Activated T-cell treated with anti-CD3 and anti-CD28 coated beads, Interleukin-2, amount 50 U/mL, for 24 hours (primary cell): ENCODE measurements around the gene EVI2B.
"Not testable (repeated sequence)": the region's sequence is repeated elsewhere in the genome, so short reads cannot be mapped to it uniquely, and the experiment has no call there.

Source experiments
- DNase-seq: peaks from one replicate; pipeline ENCODE4 v3.0.0-alpha.2; 2020
- H3K27ac Mint-ChIP-seq: 2 replicates; pipeline ENCODE4 v1.8.0; 2020; ENCODE audit warnings: mild to moderate bottlenecking, mixed read lengths
- H3K27me3 Mint-ChIP-seq: 2 replicates; pipeline ENCODE4 v1.8.0; 2020; ENCODE audit warnings: mixed read lengths
- H3K36me3 Mint-ChIP-seq: 2 replicates; pipeline ENCODE4 v1.8.0; 2020; ENCODE audit warnings: low read depth, mixed read lengths
- H3K4me1 Mint-ChIP-seq: 2 replicates; pipeline ENCODE4 v1.8.0; 2020; ENCODE audit warnings: low read depth, mixed read lengths
- H3K4me3 Mint-ChIP-seq: 2 replicates; pipeline ENCODE4 v1.8.0; 2020; ENCODE audit warnings: mild to moderate bottlenecking, moderate library complexity, mixed read lengths
- H3K9me3 Mint-ChIP-seq: 2 replicates; pipeline ENCODE4 v1.8.0; 2020; ENCODE audit warnings: mixed read lengths

EVI2B gene

DNA sequence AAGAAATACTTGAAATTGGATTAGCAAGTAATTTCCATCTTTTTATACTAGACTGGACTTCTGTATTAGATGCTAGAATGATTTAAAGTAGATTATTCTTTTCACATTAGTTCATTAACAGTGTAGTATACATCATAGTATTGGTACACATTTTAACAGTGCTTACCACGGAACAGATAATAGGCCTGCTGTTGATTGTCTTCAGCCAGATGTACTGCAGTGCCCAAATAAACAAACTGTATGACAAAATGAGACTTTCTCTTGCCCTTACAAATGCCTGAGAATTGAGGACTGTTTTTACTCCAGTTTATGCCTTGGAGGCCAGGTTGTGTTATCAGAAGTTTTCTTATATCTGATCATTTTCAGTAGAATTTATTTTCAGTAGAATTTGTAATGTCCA is 6.9 kb upstream of the EVI2B start:
- Mint-ChIP-seq H3K36me3 (peaks cover 33% of the 10 kb centered on the region), H3K9me3 (no peaks in the 10 kb centered on the region), H3K4me3 (peak overlapping the region; percentile 69), H3K27ac (peak overlapping the region; percentile 92), H3K27me3 (no peaks in the 10 kb centered on the region), H3K4me1 (peaks cover 51% of the 10 kb centered on the region)
- no peak for DNase-seq

GRCh38 chr17:31320241-31320640 is 6.4 kb upstream of the EVI2B start:
- Mint-ChIP-seq H3K36me3 (peaks cover 29% of the 10 kb centered on the region), H3K27me3 (no peaks in the 10 kb centered on the region), H3K4me1 (peaks cover 55% of the 10 kb centered on the region), H3K27ac (peak overlapping the region; percentile 92), H3K4me3 (peak overlapping the region; percentile 69), H3K9me3 (no peaks in the 10 kb centered on the region)
- no peak for DNase-seq

DNA sequence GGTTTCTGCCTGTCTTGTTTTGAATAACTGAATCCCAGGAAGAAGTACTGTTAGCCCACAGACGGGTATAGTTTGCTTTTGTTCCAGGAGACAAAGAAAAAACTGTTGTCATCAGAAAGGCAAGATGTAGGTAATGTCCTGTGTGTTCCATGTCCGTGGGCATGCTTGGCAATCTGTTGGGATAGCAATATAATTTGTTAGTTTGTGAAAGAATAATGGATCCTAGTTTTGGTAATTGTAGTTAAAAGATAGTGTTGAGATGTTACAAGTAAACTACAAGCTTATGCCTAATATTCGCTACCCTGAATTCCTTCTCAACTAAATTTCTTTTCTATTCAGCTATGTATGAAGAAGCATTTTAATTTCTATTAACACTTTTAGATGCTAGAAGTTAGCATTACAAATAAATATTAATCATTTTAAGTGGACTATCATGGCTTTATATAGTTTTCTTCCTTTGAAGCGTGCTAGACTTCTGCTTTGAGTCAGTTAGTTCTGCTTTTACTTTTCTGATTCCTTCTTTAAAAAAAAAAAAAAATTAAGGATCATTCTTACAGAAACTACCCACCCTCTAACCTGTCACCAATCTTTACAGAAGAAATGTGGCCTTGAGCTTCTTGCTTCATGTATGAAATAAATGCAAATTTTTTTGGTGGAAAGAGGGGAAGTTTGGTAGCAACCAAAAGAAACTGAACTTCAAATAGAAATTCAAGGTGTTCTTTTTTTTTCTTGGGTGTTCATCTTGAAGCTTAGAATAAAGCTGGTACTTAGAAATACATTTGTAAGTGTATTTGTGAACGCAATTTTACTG is 5.2 kb upstream of the EVI2B start:
- Mint-ChIP-seq H3K4me1 (peaks cover 65% of the 10 kb centered on the region), H3K4me3 (peak overlapping the region; percentile 69), H3K27ac (peak overlapping the region; percentile 92), H3K9me3 (no peaks in the 10 kb centered on the region), H3K36me3 (peaks cover 27% of the 10 kb centered on the region), H3K27me3 (no peaks in the 10 kb centered on the region)
- DNase-seq, result no peak

- peak; percentile 55 for DNase-seq
- H3K36me3 Mint-ChIP-seq, result peaks cover 27% of the 10 kb centered on the region
- H3K4me3 Mint-ChIP-seq, result peak overlapping the region; percentile 69
- no peaks in the 10 kb centered on the region for H3K9me3 Mint-ChIP-seq
- peaks cover 62% of the 10 kb centered on the region for H3K4me1 Mint-ChIP-seq
- H3K27me3 Mint-ChIP-seq, result no peaks in the 10 kb centered on the region
- H3K27ac Mint-ChIP-seq, result peak overlapping the region; percentile 92
Measured at GRCh38 chr17:31318298-31318801, 4.5 kb upstream of the EVI2B start.

- Mint-ChIP-seq H3K4me3 (peak overlapping the region; percentile 81), H3K27me3 (no peaks in the 10 kb centered on the region), H3K27ac (peak overlapping the region; percentile 93), H3K4me1 (peaks cover 57% of the 10 kb centered on the region), H3K9me3 (no peaks in the 10 kb centered on the region), H3K36me3 (peaks cover 23% of the 10 kb centered on the region)
- no peak for DNase-seq
Measured at GRCh38 chr17:31314782-31315100, 887 bp upstream of the EVI2B start.

DNA sequence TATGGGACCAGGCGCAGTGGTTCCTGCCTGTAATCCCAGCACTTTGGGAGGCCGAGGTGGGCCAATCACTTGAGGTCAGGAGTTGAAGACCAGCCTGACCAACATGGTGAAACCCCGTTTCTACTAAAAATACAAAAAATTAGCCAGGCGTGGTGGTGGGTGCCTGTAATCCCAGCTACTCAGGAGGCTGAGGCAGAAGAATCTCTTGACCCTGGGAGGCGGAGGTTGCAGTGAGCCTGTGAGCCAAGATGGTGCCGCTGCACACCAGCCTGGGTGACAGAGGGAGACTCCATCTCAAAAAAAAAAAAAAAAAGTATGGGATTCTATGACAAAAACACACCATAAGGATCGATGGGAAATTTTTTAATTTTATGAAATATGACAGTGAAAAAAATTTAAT is 1.6 kb downstream of the EVI2B start:
- Mint-ChIP-seq H3K36me3 (peaks cover 14% of the 10 kb centered on the region), H3K4me3 (peak overlapping the region; percentile 81), H3K4me1 (peaks cover 65% of the 10 kb centered on the region), H3K27ac (peak overlapping the region; percentile 95)
- not testable (repeated sequence) for H3K9me3 Mint-ChIP-seq, H3K27me3 Mint-ChIP-seq
- peak; percentile 59 for DNase-seq

DNA sequence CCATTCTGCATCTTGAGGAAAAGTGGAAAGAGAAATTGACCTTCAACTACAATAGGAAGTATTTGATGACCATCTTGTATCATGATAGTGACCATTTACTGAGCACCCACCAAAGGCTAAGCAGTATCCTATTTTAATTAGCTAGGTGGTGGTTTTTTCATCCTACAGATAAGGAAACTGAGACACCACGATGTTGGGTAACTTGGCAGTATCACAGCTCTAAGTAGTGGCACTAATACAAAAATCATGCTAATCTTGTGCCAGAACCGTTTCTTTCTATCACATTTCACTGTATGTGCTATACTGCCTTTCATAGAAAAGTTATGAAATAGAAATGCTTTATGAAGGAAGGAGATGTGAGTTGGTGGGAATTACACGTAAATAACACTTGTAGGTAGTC is 2.3 kb downstream of the EVI2B start:
- peaks cover 64% of the 10 kb centered on the region for H3K4me1 Mint-ChIP-seq
- DNase-seq, result no peak
- H3K9me3 Mint-ChIP-seq, result no peaks in the 10 kb centered on the region
- no peaks in the 10 kb centered on the region for H3K27me3 Mint-ChIP-seq
- peaks cover 16% of the 10 kb centered on the region for H3K36me3 Mint-ChIP-seq
- H3K4me3 Mint-ChIP-seq, result peak overlapping the region; percentile 81
- H3K27ac Mint-ChIP-seq, result peak overlapping the region; percentile 95

- Mint-ChIP-seq H3K4me1 (peaks cover 64% of the 10 kb centered on the region), H3K9me3 (no peaks in the 10 kb centered on the region), H3K27me3 (no peaks in the 10 kb centered on the region), H3K36me3 (peaks cover 22% of the 10 kb centered on the region), H3K27ac (peak overlapping the region; percentile 95), H3K4me3 (peak overlapping the region; percentile 81)
- peak; percentile 40 for DNase-seq
Measured at GRCh38 chr17:31310886-31311285, 3.0 kb downstream of the EVI2B start.

- Mint-ChIP-seq H3K4me3 (peak overlapping the region; percentile 81), H3K9me3 (peaks cover 1% of the 10 kb centered on the region), H3K4me1 (peaks cover 65% of the 10 kb centered on the region), H3K27ac (peak overlapping the region; percentile 94), H3K27me3 (no peaks in the 10 kb centered on the region), H3K36me3 (peaks cover 28% of the 10 kb centered on the region)
- DNase-seq, result no peak
Measured at GRCh38 chr17:31310260-31310659, 3.6 kb downstream of the EVI2B start.

- H3K4me3 Mint-ChIP-seq, result peak overlapping the region; percentile 81
- peaks cover 35% of the 10 kb centered on the region for H3K36me3 Mint-ChIP-seq
- peak overlapping the region; percentile 94 for H3K27ac Mint-ChIP-seq
- peaks cover 5% of the 10 kb centered on the region for H3K9me3 Mint-ChIP-seq
- DNase-seq, result no peak
- peaks cover 66% of the 10 kb centered on the region for H3K4me1 Mint-ChIP-seq
- no peaks in the 10 kb centered on the region for H3K27me3 Mint-ChIP-seq
Measured at GRCh38 chr17:31309556-31309955, 4.3 kb downstream of the EVI2B start.

GRCh38 chr17:31308372-31309334 is 5.2 kb downstream of the EVI2B start:
- Mint-ChIP-seq H3K4me3 (peak overlapping the region; percentile 81), H3K27ac (peak overlapping the region; percentile 94), H3K9me3 (peaks cover 8% of the 10 kb centered on the region), H3K36me3 (peaks cover 43% of the 10 kb centered on the region), H3K27me3 (no peaks in the 10 kb centered on the region), H3K4me1 (peaks cover 66% of the 10 kb centered on the region)
- no peak for DNase-seq

DNA sequence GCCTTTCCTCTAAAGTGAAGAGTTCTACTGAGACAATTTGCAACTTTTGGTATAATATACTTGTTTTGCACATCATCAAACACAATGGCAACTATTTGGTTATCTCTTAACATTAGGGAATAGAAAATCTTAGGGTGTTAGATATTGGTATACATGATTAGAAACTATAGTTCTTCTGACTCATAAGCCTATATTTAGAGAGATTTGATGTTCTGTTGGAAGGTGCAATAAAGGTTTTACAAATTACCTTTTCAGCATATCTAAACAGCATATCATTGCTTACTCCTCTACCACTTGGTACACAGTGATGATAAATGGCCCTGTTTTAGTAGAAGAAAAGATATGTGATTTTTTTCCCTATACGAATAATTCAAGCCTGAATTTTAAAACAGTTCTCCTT is 6.2 kb downstream of the EVI2B start:
- H3K27me3 Mint-ChIP-seq, result no peaks in the 10 kb centered on the region
- no peak for DNase-seq
- H3K27ac Mint-ChIP-seq, result peak overlapping the region; percentile 94
- H3K36me3 Mint-ChIP-seq, result peaks cover 53% of the 10 kb centered on the region
- peaks cover 11% of the 10 kb centered on the region for H3K9me3 Mint-ChIP-seq
- peaks cover 70% of the 10 kb centered on the region for H3K4me1 Mint-ChIP-seq
- peak overlapping the region; percentile 81 for H3K4me3 Mint-ChIP-seq

- H3K4me1 Mint-ChIP-seq, result peaks cover 39% of the 10 kb centered on the region
- H3K4me3 Mint-ChIP-seq, result no peak overlapping the region
- peaks cover 6% of the 10 kb centered on the region for H3K9me3 Mint-ChIP-seq
- peaks cover 20% of the 10 kb centered on the region for H3K36me3 Mint-ChIP-seq
- H3K27ac Mint-ChIP-seq, result no peak overlapping the region
- H3K27me3 Mint-ChIP-seq, result no peaks in the 10 kb centered on the region
- no peak for DNase-seq
Measured at GRCh38 chr17:31299624-31300023, 14.2 kb downstream of the EVI2B start.

- H3K4me3 Mint-ChIP-seq, result no peak within 1 kb of the TSS
- no peaks in the 10 kb centered on the region for H3K27me3 Mint-ChIP-seq
- no peak for DNase-seq
- no peaks in the 10 kb centered on the region for H3K36me3 Mint-ChIP-seq
- H3K27ac Mint-ChIP-seq, result no peak within 1 kb of the TSS
- H3K4me1 Mint-ChIP-seq, result peaks cover 27% of the 10 kb centered on the region
- H3K9me3 Mint-ChIP-seq, result no peaks in the 10 kb centered on the region
Measured at GRCh38 chr17:31297090-31297489, 16.8 kb downstream of the EVI2B start, which contains the start of gene OMG. TSS of gene OMG (minus strand) at chr17:31297239. CDS start at chr17:31296331, 908 bp downstream.
